DND-41 (cell line): Measurements from ENCODE around the gene EDDM13.
"Not testable (repeated sequence)": the region's sequence is repeated elsewhere in the genome, so short reads cannot be mapped to it uniquely, and the experiment has no call there.

Experiments
- ATAC-seq: fragments of 200-7000 bp; cut with Tn5 transposase; 3 replicates; pipeline ENCODE4 v1.9.1; 2021; ENCODE audit warnings: low read depth; ENCODE audit not compliant: insufficient read depth
- DNase-seq: peaks from one replicate; pipeline ENCODE4 v3.0.0-alpha.2; 2020
- H2AFZ ChIP-seq: 2 replicates; pipeline ENCODE4 v1.6.0; 2012; ENCODE audit warnings: low read depth, low read length
- H3K27ac ChIP-seq: 2 replicates; pipeline ENCODE4 v1.5.1; 2012; ENCODE audit warnings: low read length, inconsistent platforms
- H3K27me3 ChIP-seq: fragments of 200-600 bp; sonication (generic); 2 replicates; pipeline ENCODE4 v1.6.0; 2012; ENCODE audit warnings: low read length, mild to moderate bottlenecking, inconsistent platforms; ENCODE audit not compliant: insufficient read depth, poor library complexity
- H3K36me3 ChIP-seq: 2 replicates; pipeline ENCODE4 v1.5.1; 2012; ENCODE audit warnings: low read length, inconsistent platforms; ENCODE audit not compliant: insufficient read depth
- H3K4me1 ChIP-seq: 2 replicates; pipeline ENCODE4 v1.5.1; 2012; ENCODE audit warnings: mild to moderate bottlenecking, low read length; ENCODE audit not compliant: insufficient read depth
- H3K4me2 ChIP-seq: 2 replicates; pipeline ENCODE4 v1.6.0; 2012; ENCODE audit warnings: mild to moderate bottlenecking, moderate library complexity, low read length, inconsistent platforms; ENCODE audit not compliant: insufficient read depth
- H3K4me3 ChIP-seq, 2 experiments: fragments of 200-600 bp in 1 of 2; shearing (Covaris generic) in 1 of 2; 2 replicates each; pipeline ENCODE4 v1.5.1; 2012 to 2016; ENCODE audit warnings: inconsistent platforms in 2 of 2, low read length in 2 of 2, mild to moderate bottlenecking in 2 of 2, low read depth in 1 of 2, moderate library complexity in 1 of 2
- H3K79me2 ChIP-seq: 2 replicates; pipeline ENCODE4 v1.6.0; 2012; ENCODE audit warnings: low read length, inconsistent platforms; ENCODE audit not compliant: insufficient read depth
- H3K9ac ChIP-seq: 2 replicates; pipeline ENCODE4 v1.6.0; 2012; ENCODE audit warnings: low read depth, mild to moderate bottlenecking, inconsistent platforms, low read length, moderate library complexity
- H3K9me3 ChIP-seq: 2 replicates; pipeline ENCODE4 v1.5.1; 2012; ENCODE audit warnings: low read length, moderate library complexity, mild to moderate bottlenecking, inconsistent platforms; ENCODE audit not compliant: insufficient read depth, severe bottlenecking
- H4K20me1 ChIP-seq: 2 replicates; pipeline ENCODE4 v1.6.0; 2012; ENCODE audit warnings: low read length; ENCODE audit not compliant: insufficient read depth
- CTCF ChIP-seq: IDR thresholded peaks from 2 replicates; pipeline ENCODE4 v1.5.1; 2012; ENCODE audit warnings: borderline replicate concordance, low read length, moderate library complexity, mild to moderate bottlenecking; ENCODE audit not compliant: poor library complexity, severe bottlenecking; ENCODE audit errors: extremely low read depth
- EZH2 ChIP-seq: IDR thresholded peaks from 3 replicates; pipeline ENCODE4 v1.6.1; 2012; ENCODE audit warnings: borderline replicate concordance, low read depth, mild to moderate bottlenecking, moderate library complexity, low read length, inconsistent platforms; ENCODE audit not compliant: severe bottlenecking

Gene EDDM13

GRCh38 chr19:56253737-56254136 is 18.8 kb upstream of the EDDM13 start:
- H3K4me2 ChIP-seq, result no peak overlapping the region
- no peak for TF ChIP-seq EZH2
- peak; percentile 62 for TF ChIP-seq CTCF
- H3K9me3 ChIP-seq, result no peaks in the 10 kb centered on the region
- no peaks in the 10 kb centered on the region for H3K79me2 ChIP-seq
- no peaks in the 10 kb centered on the region for H3K36me3 ChIP-seq
- H3K4me3 ChIP-seq, result no peak overlapping the region
- no peaks in the 10 kb centered on the region for H3K27me3 ChIP-seq
- no peaks in the 10 kb centered on the region for H4K20me1 ChIP-seq
- H2AFZ ChIP-seq, result no peak overlapping the region
- H3K27ac ChIP-seq, result no peak overlapping the region
- H3K9ac ChIP-seq, result no peak overlapping the region
- ATAC-seq (no peak; the same call in 2 of the 3 replicates), DNase-seq (no peak)
- H3K4me1 ChIP-seq, result no peaks in the 10 kb centered on the region

- H3K9me3 ChIP-seq, result no peaks in the 10 kb centered on the region
- H3K9ac ChIP-seq, result no peak overlapping the region
- H3K79me2 ChIP-seq, result no peaks in the 10 kb centered on the region
- H2AFZ ChIP-seq, result no peak overlapping the region
- no peak for DNase-seq
- H4K20me1 ChIP-seq, result no peaks in the 10 kb centered on the region
- no peaks in the 10 kb centered on the region for H3K27me3 ChIP-seq
- H3K4me2 ChIP-seq, result no peak overlapping the region
- TF ChIP-seq EZH2 (no peak), CTCF (no peak)
- H3K27ac ChIP-seq, result no peak overlapping the region
- no peak overlapping the region for H3K4me3 ChIP-seq
- no peaks in the 10 kb centered on the region for H3K4me1 ChIP-seq
- H3K36me3 ChIP-seq, result no peaks in the 10 kb centered on the region
- no peak for ATAC-seq
Observed at GRCh38 chr19:56258272-56258671, 14.3 kb upstream of the EDDM13 start.

- H3K9ac ChIP-seq, result no peak overlapping the region
- H3K36me3 ChIP-seq, result no peaks in the 10 kb centered on the region
- ATAC-seq (no peak), DNase-seq (no peak)
- TF ChIP-seq CTCF, result no peak
- TF ChIP-seq EZH2, result no peak
- H3K79me2 ChIP-seq, result no peaks in the 10 kb centered on the region
- H3K4me1 ChIP-seq, result no peaks in the 10 kb centered on the region
- H3K4me3 ChIP-seq, result no peak overlapping the region
- H3K9me3 ChIP-seq, result no peaks in the 10 kb centered on the region
- H3K27ac ChIP-seq, result no peak overlapping the region
- no peaks in the 10 kb centered on the region for H3K27me3 ChIP-seq
- no peak overlapping the region for H2AFZ ChIP-seq
- no peak overlapping the region for H3K4me2 ChIP-seq
- no peaks in the 10 kb centered on the region for H4K20me1 ChIP-seq
Observed at GRCh38 chr19:56261145-56261544, 11.4 kb upstream of the EDDM13 start.

DNA sequence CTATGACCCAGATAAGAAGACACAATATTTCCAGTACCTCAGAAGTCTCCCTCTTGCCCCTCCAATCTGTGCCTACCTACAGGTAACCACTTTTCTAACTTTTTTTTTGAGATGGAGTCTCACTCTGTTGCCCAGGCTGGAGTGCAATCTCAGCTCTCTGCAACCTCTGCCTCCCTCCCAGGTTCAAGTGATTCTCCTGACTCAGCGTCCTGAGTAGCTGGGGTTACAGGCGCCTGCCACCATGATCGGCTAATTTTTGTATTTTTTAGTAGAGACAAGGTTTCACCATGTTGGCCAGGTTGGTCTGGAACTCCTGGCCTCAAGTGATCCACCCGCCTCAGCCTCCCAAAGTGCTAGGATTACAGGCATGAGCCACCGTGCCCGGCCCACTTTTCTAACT is 10.6 kb upstream of the EDDM13 start:
- not testable (repeated sequence) for H3K79me2 ChIP-seq, ATAC-seq

More for the DNA sequence above, 10.6 kb upstream of the EDDM13 start:
- H3K36me3 ChIP-seq, H3K9me3 ChIP-seq, H3K4me3 ChIP-seq, DNase-seq, H4K20me1 ChIP-seq, H3K9ac ChIP-seq, H2AFZ ChIP-seq, H3K27ac ChIP-seq, H3K27me3 ChIP-seq, H3K4me1 ChIP-seq, H3K4me2 ChIP-seq: not testable (repeated sequence)
